Uterus (tissue), 4 donors: ENCODE measurements around the gene BLNK. TPM values are rescaled to one million over a fixed set of nuclear protein-coding genes. Genes with fewer than 3 reads are reported as not detected.

Experiments
- DNase-seq, 2 donors: peaks; one replicate each; pipeline ENCODE4 v3.0.0-alpha.2; 2019 to 2020
- H3K27ac ChIP-seq, 2 donors: fragments of 200-600 bp; sonication (generic); 1 replicate in 1 of 2; 2 replicates in 1 of 2; pipeline ENCODE4 v1.5.1; 2016 to 2018
- H3K27me3 ChIP-seq, 2 donors: fragments of 200-600 bp; sonication (generic); one replicate each; pipeline ENCODE4 v1.5.1; 2018 to 2019; ENCODE audit warnings: control low read depth in 1 of 2
- H3K36me3 ChIP-seq, 2 donors: fragments of 200-600 bp; sonication (generic); one replicate each; pipeline ENCODE4 v1.5.1; 2019; ENCODE audit warnings: control low read depth in 1 of 2
- H3K4me1 ChIP-seq, 2 donors: fragments of 200-600 bp; sonication (generic); one replicate each; pipeline ENCODE4 v1.5.1; 2018 to 2019; ENCODE audit warnings: control low read depth in 1 of 2
- H3K4me3 ChIP-seq, 2 donors: fragments of 200-600 bp; sonication (generic); 1 replicate in 1 of 2; 2 replicates in 1 of 2; pipeline ENCODE4 v1.5.1; 2018 to 2019; ENCODE audit warnings: mild to moderate bottlenecking in 1 of 2
- H3K9me3 ChIP-seq, 2 donors: fragments of 200-600 bp; sonication (generic); one replicate each; pipeline ENCODE4 v1.5.1; 2019; ENCODE audit warnings: control low read depth in 1 of 2
- CTCF ChIP-seq, 4 experiments: fragments of 200-600 bp in 2 of 4; fragments of 450-650 bp in 2 of 4; sonication (generic) in 2 of 4; IDR thresholded peaks; one replicate each; pipeline ENCODE4 v1.5.1; 2016 to 2019; ENCODE audit warnings: antibody characterized with exemption in 4 of 4, mild to moderate bottlenecking in 2 of 4, moderate library complexity in 1 of 4
- POLR2A ChIP-seq, 2 donors: fragments of 450-650 bp; IDR thresholded peaks; one replicate each; pipeline ENCODE4 v1.6.1; 2016; ENCODE audit warnings: antibody characterized with exemption in 2 of 2, mild to moderate bottlenecking in 1 of 2, moderate library complexity in 1 of 2
- intact Hi-C: fragments of 100-400 bp; cut with DNase I; formaldehyde crosslinking; loops from one replicate; pipeline ENCODE4 v1.15.1; 2023; ENCODE audit warnings: low total_unique reads
- total RNA-seq, 4 donors: library from RNA; depleted of rRNA in 3 of 4; stranded (reverse); fragments of >200 nt in 3 of 4; gene quantifications; one replicate each; pipeline versions ENCODE4 v1.1.0 to v1.2.4, GENCODE V29; 2014 to 2023
- donor health status: DM: yes; HTN: yes; CAD: no.

BLNK gene
- total RNA-seq, 4 donors from 2014 or later = 0.67 to 3.9 (median 1.8) TPM; not detected in 1

- Histone ChIP-seq H3K4me1 (no peaks in the 10 kb centered on the region), H3K9me3 (peaks cover 0 to 15% of the 10 kb centered on the region in 2 donors), H3K4me3 (no peak overlapping the region), H3K27me3 (no peaks in the 10 kb centered on the region), H3K36me3 (no peaks in the 10 kb centered on the region), H3K27ac (no peak overlapping the region)
- TF ChIP-seq CTCF (IDR thresholded peaks at IDR 0.05) (no peak), POLR2A (IDR thresholded peaks at IDR 0.05) (no peak)
- no peak for DNase-seq
- intact Hi-C loops = no loop called here
Measured at GRCh38 chr10:96168546-96168945, 102.8 kb downstream of the BLNK start.

GRCh38 chr10:96165726-96166125, 105.6 kb downstream of the BLNK start:
- TF ChIP-seq POLR2A (IDR thresholded peaks at IDR 0.05) (no peak), CTCF (IDR thresholded peaks at IDR 0.05) (no peak)
- DNase-seq = no peak
- H3K27me3 ChIP-seq = no peaks in the 10 kb centered on the region
- no peaks in the 10 kb centered on the region for H3K4me1 ChIP-seq
- intact Hi-C loops = no loop called here
- H3K36me3 ChIP-seq = no peaks in the 10 kb centered on the region
- no peak overlapping the region for H3K27ac ChIP-seq
- H3K9me3 ChIP-seq = peaks cover 0 to 15% of the 10 kb centered on the region in 2 donors
- H3K4me3 ChIP-seq = no peak overlapping the region

- H3K4me1 ChIP-seq = no peaks in the 10 kb centered on the region
- TF ChIP-seq POLR2A (IDR thresholded peaks at IDR 0.05) (no peak), CTCF (IDR thresholded peaks at IDR 0.05) (no peak)
- no peak overlapping the region for H3K27ac ChIP-seq
- intact Hi-C loops = no loop called here
- H3K36me3 ChIP-seq = no peaks in the 10 kb centered on the region
- no peak overlapping the region for H3K4me3 ChIP-seq
- no peak for DNase-seq
- no peaks in the 10 kb centered on the region for H3K27me3 ChIP-seq
- no peaks in the 10 kb centered on the region for H3K9me3 ChIP-seq
Measured at GRCh38 chr10:96153070-96153469, 118.3 kb downstream of the BLNK start.

- Histone ChIP-seq H3K27ac (no peak overlapping the region), H3K4me1 (no peaks in the 10 kb centered on the region), H3K4me3 (no peak overlapping the region), H3K27me3 (no peaks in the 10 kb centered on the region), H3K9me3 (no peaks in the 10 kb centered on the region), H3K36me3 (no peaks in the 10 kb centered on the region)
- TF ChIP-seq POLR2A (IDR thresholded peaks at IDR 0.05) (no peak), CTCF (IDR thresholded peaks at IDR 0.05) (no peak)
- intact Hi-C loops = no loop called here
- no peak for DNase-seq
Measured at GRCh38 chr10:96152437-96152836, 118.9 kb downstream of the BLNK start.

Other genes with a start within 250 kb of the BLNK start
- gene CCNJ, start 228.0 kb downstream of the BLNK start, total RNA-seq = 10 to 100 TPM in 1 of 4 donors, 1 to 10 TPM in 2, under 1 TPM in 1; 0.51 to 14.9 (median 4.5) TPM
- 10 to 100 TPM; 12.4 to 82.3 (median 26.5) TPM for gene ZNF518A, start 141.3 kb downstream of the BLNK start, total RNA-seq
- gene DNTT, start 32.9 kb upstream of the BLNK start, total RNA-seq = under 1 TPM in 1 of 4 donors, not detected in 3; 0.28 TPM
- gene OPALIN, start 87.4 kb upstream of the BLNK start, total RNA-seq = not detected
- 1 to 10 TPM in 1 of 4 donors, under 1 TPM in 1, not detected in 2; 0.67 to 1.1 TPM for gene TLL2, start 242.4 kb upstream of the BLNK start, total RNA-seq